Hematopoietic multipotent progenitor cell treated with erythropoietin and hydrocortisone succinate and interleukin-3 and kit ligand, for 15 days (in vitro differentiated cells): Measurements from ENCODE around the gene BET1L.
"Not testable (repeated sequence)": the region's sequence is repeated elsewhere in the genome, so short reads cannot be mapped to it uniquely, and the experiment has no call there.

Source experiments
- DNase-seq: peaks from one replicate; pipeline ENCODE4 v3.0.0-alpha.2; 2015; ENCODE audit warnings: low spot score

Gene BET1L

GRCh38 chr11:193481-193880 lies 13.7 kb downstream of the BET1L start:
- DNase-seq = not testable (repeated sequence)

- not testable (repeated sequence) for DNase-seq
Observed at GRCh38 chr11:192674-193128, 14.5 kb downstream of the BET1L start, which contains the start of gene SCGB1C1. SCGB1C1 (plus strand) TSS chr11:193078; CDS start chr11:193100, 22 bp downstream.

- not testable (repeated sequence) for DNase-seq
Observed at GRCh38 chr11:191490-192478, 15.4 kb downstream of the BET1L start.

GRCh38 chr11:190546-190945 lies 16.7 kb downstream of the BET1L start:
- not testable (repeated sequence) for DNase-seq

- DNase-seq = not testable (repeated sequence)
Observed at GRCh38 chr11:189843-190311, 17.3 kb downstream of the BET1L start.

- not testable (repeated sequence) for DNase-seq
Observed at GRCh38 chr11:189200-189783, 17.9 kb downstream of the BET1L start.

GRCh38 chr11:180242-180641 lies 27.0 kb downstream of the BET1L start:
- DNase-seq = not testable (repeated sequence)
